GM20431 (cell line): ENCODE data around the gene APOA4.

ENCODE experiments used
- in situ Hi-C: fragments of 300-500 bp; cut with MseI, MboI; formaldehyde crosslinking; loops from one replicate; pipeline ENCODE4 v1.15.0; 2020; ENCODE audit warnings: low sequenced_read_pairs; ENCODE audit not compliant: unreplicated experiment

The APOA4 gene

GRCh38 chr11:116788534-116788933, 34.6 kb downstream of the APOA4 start:
- in situ Hi-C loops: loop anchor here (25.0 kb wide), 1 partner anchor 324 kb away; no protein-coding TSS in a partner anchor

- in situ Hi-C loops: loop anchor here (25.0 kb wide), 1 partner anchor 324 kb away; no protein-coding TSS in a partner anchor
Observed at GRCh38 chr11:116787786-116788486, 35.2 kb downstream of the APOA4 start, which contains the start of gene ZPR1. ZPR1 (minus strand) TSS chr11:116788023; CDS start chr11:116787990, 33 bp downstream.

- in situ Hi-C loops: loop anchor here (25.0 kb wide), 1 partner anchor 325 kb away; no protein-coding TSS in a partner anchor
Observed at GRCh38 chr11:116787436-116787785, 35.7 kb downstream of the APOA4 start.

GRCh38 chr11:116786966-116787365, 36.1 kb downstream of the APOA4 start:
- in situ Hi-C loops: loop anchor here (25.0 kb wide), 1 partner anchor 325 kb away; no protein-coding TSS in a partner anchor

- in situ Hi-C loops: loop anchor here (25.0 kb wide), 1 partner anchor 326 kb away; no protein-coding TSS in a partner anchor
Observed at GRCh38 chr11:116786326-116786725, 36.8 kb downstream of the APOA4 start.

GRCh38 chr11:116782728-116783127, 40.4 kb downstream of the APOA4 start:
- in situ Hi-C loops: loop anchor here (25.0 kb wide), 1 partner anchor 330 kb away; no protein-coding TSS in a partner anchor

GRCh38 chr11:116778556-116778955, 44.5 kb downstream of the APOA4 start:
- in situ Hi-C loops: loop anchor here (25.0 kb wide), 1 partner anchor 334 kb away; no protein-coding TSS in a partner anchor

GRCh38 chr11:116777056-116777455, 46.0 kb downstream of the APOA4 start:
- in situ Hi-C loops: loop anchor here (25.0 kb wide), 1 partner anchor 335 kb away; no protein-coding TSS in a partner anchor

GRCh38 chr11:116776522-116776984, 46.6 kb downstream of the APOA4 start:
- in situ Hi-C loops: loop anchor here (25.0 kb wide), 1 partner anchor 336 kb away; no protein-coding TSS in a partner anchor

GRCh38 chr11:116775975-116776374, 47.1 kb downstream of the APOA4 start:
- in situ Hi-C loops: loop anchor here (25.0 kb wide), 1 partner anchor 336 kb away; no protein-coding TSS in a partner anchor

- in situ Hi-C loops: loop anchor here (25.0 kb wide), 1 partner anchor 338 kb away; no protein-coding TSS in a partner anchor
Observed at GRCh38 chr11:116774661-116775060, 48.4 kb downstream of the APOA4 start.

GRCh38 chr11:116773203-116774097, 49.7 kb downstream of the APOA4 start:
- in situ Hi-C loops: no loop called here

- in situ Hi-C loops: no loop called here
Observed at GRCh38 chr11:116772443-116773202, 50.5 kb downstream of the APOA4 start, which contains the start of gene BUD13. BUD13 (minus strand) TSS chr11:116772987; CDS start chr11:116772964, 23 bp downstream.

- in situ Hi-C loops: no loop called here
Observed at GRCh38 chr11:116771935-116772334, 51.2 kb downstream of the APOA4 start.
